Endothelial cell of umbilical vein (primary cell): ENCODE measurements around the gene BCAS3.

ENCODE experiments used
- EZH2 ChIP-seq: IDR thresholded peaks from 2 replicates; pipeline ENCODE4 v1.6.1; 2012; ENCODE audit warnings: borderline replicate concordance, low read depth, mild to moderate bottlenecking, moderate library complexity, low read length, inconsistent platforms; ENCODE audit not compliant: severe bottlenecking
- POLR2A ChIP-seq: IDR thresholded peaks from 2 replicates; pipeline ENCODE4 v1.6.1; 2012; ENCODE audit warnings: low read depth, mild to moderate bottlenecking, control low read depth, low read length
- TF ChIP-seq, protein P1 (sequence below), 2 donors: IDR thresholded peaks; 1 replicate in 1 of 2; 2 replicates in 1 of 2; pipeline ENCODE4 v1.5.1; 2011; ENCODE audit warnings: low read length in 2 of 2, mild to moderate bottlenecking in 2 of 2, moderate library complexity in 2 of 2, control low read depth in 1 of 2, inconsistent platforms in 1 of 2, low read depth in 1 of 2; ENCODE audit not compliant: insufficient read depth in 1 of 2; ENCODE audit errors: extremely low read depth in 1 of 2
- TF ChIP-seq, protein P2 (sequence below): IDR thresholded peaks from 2 replicates; pipeline ENCODE4 v1.6.1; 2011; ENCODE audit not compliant: insufficient read depth, insufficient read length

GRCh38 chr17:61364463-61364846, 686.8 kb downstream of the BCAS3 start:
- TF ChIP-seq, protein P1, sequence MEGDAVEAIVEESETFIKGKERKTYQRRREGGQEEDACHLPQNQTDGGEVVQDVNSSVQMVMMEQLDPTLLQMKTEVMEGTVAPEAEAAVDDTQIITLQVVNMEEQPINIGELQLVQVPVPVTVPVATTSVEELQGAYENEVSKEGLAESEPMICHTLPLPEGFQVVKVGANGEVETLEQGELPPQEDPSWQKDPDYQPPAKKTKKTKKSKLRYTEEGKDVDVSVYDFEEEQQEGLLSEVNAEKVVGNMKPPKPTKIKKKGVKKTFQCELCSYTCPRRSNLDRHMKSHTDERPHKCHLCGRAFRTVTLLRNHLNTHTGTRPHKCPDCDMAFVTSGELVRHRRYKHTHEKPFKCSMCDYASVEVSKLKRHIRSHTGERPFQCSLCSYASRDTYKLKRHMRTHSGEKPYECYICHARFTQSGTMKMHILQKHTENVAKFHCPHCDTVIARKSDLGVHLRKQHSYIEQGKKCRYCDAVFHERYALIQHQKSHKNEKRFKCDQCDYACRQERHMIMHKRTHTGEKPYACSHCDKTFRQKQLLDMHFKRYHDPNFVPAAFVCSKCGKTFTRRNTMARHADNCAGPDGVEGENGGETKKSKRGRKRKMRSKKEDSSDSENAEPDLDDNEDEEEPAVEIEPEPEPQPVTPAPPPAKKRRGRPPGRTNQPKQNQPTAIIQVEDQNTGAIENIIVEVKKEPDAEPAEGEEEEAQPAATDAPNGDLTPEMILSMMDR (IDR thresholded peaks at IDR 0.05; ENCODE audit: extremely low read depth in 1 of 2, insufficient read depth in 1 of 2, low read depth in 1 of 2, low read length in 2 of 2): no peak
- TF ChIP-seq, protein P2, sequence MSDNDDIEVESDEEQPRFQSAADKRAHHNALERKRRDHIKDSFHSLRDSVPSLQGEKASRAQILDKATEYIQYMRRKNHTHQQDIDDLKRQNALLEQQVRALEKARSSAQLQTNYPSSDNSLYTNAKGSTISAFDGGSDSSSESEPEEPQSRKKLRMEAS: no peak
- no peak for TF ChIP-seq POLR2A
- TF ChIP-seq EZH2: no peak
